Activated CD4-positive, CD25-positive, alpha-beta regulatory T cell (primary cell): ENCODE measurements around the gene BNIP2.
"Not testable (repeated sequence)": the region's sequence is repeated elsewhere in the genome, so short reads cannot be mapped to it uniquely, and the experiment has no call there.

ENCODE experiments used
- DNase-seq, 4 experiments: peaks; one replicate each; lab custom pipeline; 2025; lab: John Stamatoyannopoulos, UW

BNIP2 gene

DNA sequence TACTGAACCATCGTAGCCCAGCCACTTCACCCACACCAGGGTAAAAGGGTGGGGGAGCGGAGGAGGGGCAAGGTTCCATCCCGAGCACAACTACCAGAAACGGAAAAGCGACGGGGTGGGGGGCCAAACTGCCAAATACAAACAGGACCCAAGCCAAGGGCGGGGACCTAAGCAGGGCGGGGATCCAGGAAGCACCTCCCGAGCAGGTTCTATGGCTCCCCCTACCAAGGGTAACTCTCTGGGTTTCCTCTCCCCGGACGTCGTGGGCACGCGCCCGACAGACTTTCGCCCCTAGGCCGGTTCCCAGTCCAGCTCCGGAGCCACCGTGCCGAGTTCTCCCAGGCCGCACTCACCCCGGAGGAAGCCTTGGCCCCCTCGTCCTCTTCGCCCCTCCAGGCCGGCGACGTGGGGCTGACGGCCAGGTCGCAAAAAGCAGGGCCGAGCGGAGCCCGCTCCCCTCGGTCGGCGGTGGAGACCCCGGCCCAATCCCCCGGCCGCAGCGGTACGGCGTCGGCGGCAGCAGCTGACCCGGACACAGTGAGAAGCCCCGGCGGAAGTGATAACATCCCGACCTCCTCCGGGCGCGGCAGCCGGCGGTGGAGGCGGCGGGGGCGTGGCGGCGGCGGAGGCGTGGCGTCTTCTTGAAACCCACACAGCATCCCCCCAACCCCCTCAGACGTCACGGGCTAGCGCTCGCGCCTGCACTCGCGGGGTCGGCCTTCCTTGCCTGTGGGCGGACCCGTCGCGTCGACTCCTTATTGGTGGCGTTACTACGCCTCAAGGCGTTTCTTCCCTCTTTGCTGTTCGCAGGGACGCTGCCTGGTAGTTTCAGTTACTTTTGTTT is at the start of gene BNIP2:
TSS of gene BNIP2 (minus strand) at position 539 of the 844 bp plus-strand sequence. CDS start 6,863 bp downstream, outside the sequence.
- peak; percentile 96 to 99 (median 98) for DNase-seq

DNA sequence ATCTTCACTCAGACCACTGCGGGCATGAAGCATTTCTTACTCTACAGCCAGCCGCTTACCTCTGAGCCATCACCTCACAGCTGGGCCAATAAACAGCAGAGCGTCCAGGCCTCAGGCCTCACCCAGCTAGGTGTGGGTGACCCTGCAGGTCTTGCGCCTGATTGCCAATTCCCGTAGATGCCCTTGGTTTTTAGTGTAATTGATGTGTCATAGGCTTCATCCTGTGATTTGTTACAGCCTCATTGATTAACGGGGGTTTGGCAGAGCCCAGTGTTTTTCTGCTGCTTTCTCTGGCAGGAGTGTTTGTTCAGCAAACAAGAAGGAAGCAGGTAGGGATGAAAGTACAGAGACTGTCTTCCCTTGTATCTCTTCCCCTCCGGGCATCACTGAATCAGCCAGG is 49.6 kb upstream of the BNIP2 start:
- DNase-seq, result no peak

- DNase-seq, result no peak
Observed at GRCh38 chr15:59736181-59736580, 47.1 kb upstream of the BNIP2 start.

DNA sequence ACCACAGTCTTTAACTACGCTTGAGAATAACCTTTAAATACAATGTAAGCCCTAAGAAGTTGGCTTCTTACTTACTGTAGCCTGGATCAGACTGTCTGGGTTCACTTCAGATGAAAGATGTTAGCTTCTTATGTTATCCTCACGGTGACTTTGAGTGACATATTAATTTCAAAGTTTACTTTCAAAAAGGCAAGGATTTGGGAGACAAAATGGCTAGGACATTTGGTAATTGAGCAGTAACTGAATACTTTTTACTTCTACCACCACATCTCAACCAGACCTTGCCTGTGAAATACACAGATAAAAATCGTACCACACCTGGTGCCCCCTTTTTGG is 36.0 kb upstream of the BNIP2 start:
- DNase-seq, result no peak

DNA sequence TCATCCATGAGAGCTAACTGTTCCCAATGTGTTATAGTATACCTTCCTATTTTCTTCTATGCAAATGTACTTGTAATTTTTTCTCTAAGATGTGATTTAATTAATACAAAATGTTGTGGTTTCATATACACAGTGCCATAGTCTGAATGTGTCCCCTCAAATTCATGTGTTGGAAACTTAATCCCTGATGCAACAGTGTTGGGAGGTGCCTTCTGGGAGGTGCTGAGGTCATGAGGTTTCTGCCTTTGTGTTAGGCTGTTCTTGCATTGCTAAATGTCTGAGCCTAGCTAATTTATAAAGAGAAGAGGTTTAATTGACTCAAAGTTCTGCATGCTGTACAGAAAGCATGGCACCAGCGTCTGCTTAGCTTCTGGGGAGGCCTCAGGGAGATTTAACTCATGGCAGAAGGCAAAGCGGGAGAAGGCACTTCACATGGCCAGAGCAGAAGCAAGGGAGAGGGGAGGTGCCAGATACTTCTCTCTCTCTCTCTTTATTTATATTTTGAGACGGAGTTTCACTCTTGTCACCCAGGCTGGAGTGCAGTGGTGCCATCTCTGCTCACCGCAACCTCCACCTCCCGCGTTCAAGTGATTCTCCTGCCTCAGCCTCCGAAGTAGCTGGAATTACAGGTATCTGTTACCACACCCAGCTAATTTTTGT is 34.7 kb upstream of the BNIP2 start:
- no peak for DNase-seq

DNA sequence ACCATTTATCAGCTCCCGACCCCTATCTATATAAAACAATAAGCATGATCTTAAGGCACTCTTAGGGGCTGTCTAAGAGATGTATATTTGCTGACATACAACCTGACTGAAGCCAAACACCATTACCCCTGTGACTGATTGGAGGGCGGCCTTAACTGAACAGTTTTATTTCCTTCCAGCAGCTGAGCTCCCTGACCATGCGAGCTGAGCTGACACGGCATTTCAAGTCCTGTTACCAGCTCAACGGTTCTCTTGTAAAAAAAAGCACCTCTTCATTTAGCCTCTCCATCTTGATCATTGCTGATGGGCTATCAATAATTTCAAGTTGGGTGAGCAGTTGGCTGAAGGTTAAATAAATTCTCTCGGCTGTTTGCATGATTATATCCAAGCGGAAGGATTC is 33.4 kb upstream of the BNIP2 start:
- DNase-seq, result no peak

GRCh38 chr15:59722037-59722436 is 32.9 kb upstream of the BNIP2 start:
- DNase-seq, result no peak

GRCh38 chr15:59721411-59721810 is 32.3 kb upstream of the BNIP2 start:
- no peak for DNase-seq

GRCh38 chr15:59713177-59713576 is 24.1 kb upstream of the BNIP2 start:
- DNase-seq, result no peak

DNA sequence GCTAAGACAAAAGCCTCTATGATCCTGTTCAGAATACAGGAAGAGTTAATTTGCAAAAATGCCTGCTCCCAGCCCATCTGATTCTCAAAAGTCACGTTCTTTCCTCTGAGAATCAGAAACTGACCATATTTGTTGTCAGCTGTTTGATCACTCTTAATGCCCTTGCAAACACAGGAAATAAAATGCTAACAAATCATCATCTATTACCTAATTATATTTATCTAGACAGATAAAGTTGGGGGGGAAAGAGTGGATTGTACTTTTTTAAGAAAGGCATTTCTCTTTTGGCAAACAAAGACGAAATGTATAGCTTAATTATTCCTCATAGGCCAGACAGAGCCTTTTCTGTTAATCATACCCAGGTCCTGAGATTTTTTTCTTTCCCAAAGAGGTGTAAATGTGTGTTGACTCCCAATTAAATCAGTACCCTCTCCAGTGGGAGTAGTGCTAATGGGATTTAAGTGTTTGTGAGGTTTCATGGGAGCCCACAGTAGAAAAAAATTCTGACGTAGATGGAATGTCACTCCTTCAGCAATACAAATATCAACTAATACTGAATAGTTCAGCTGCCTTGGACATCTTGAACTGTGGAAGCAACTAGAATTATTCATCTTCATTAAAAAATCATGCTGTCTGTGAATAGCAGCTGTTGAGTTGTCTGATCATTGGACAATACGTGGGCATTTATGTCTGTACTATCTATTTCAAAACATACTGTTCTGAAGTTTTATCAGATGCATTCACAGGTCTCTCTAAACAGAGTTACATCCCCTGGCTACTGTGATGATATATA is 22.5 kb upstream of the BNIP2 start:
- no peak for DNase-seq

DNA sequence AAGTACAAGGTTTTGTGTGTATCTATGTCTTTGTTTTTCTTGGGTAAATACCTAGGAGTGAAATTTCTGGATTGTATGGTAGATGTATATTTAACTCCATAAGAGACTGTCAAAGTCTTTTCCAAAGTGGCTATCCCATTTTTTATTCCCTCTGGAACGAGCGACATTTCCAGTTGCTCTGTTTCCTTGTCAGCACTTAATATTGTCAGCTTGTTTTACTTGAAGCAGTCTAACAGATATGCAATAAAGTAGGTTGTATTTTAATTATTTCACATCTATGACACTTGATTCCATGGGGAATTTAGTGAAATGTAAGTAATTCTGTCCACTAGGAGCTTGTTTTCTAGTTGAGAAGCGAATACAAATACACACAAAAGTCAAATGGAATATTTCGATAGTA is 18.5 kb upstream of the BNIP2 start:
- no peak for DNase-seq

DNA sequence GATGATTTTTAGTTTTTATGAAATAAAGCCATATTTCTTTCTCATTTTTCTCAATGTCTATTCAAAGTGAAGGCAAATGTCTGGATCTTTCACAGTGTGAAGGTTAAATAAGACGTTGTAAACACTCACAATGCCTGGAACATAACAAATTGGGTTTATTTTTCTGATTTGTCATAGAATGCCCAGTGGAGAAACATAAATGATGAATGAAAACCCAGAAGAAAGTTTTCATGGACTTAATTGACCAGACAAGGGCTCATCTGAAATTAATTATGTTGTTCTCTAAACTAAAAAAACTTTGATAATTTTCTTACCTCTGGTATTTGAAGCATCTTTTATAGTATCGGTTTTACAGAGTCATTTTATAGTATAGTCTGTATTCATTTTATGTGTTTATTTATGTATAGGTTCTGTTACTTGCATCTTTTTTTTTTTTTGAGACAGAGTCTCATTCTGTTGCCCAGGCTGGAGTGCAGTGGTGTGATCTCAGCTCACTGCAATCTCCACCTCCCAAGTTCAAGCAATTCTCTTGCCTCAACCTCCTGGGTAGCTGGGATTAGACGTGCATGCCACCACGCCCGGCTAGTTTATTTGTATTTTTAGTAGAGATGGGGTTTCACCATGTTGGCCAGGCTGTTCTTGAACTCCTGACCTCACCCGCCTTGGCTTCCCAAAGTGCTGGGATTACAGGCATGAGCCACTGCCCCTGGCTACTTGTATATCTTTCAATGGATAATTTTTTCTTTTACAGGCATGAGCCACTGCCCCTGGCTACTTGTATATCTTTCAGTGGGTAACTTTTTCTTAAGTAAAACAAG is 15.1 kb upstream of the BNIP2 start:
- DNase-seq, result no peak

GRCh38 chr15:59702351-59702750 is 13.2 kb upstream of the BNIP2 start:
- DNase-seq, result no peak

DNA sequence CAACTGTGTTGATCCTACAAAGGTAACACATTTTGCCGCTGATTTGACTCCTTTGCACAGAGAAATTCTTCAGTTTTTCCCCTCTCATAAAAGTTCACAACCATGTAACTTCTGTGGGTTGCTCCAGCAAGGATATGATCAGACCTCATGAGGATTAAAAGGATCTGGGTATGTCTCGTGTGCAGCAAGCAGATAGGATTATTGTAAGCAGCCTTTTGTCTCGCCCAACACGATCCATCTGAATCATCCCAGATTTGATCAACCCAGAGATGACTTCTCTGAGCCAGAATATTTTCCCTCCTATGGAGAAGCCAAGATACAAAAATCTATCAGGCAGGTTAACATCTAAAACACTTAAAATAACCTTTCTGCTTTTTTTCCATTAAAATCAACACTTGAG is 12.8 kb upstream of the BNIP2 start:
- no peak for DNase-seq

GRCh38 chr15:59699810-59700431 is 10.8 kb upstream of the BNIP2 start:
- no peak for DNase-seq

- DNase-seq, result not testable (repeated sequence)
Observed at GRCh38 chr15:59698065-59698464, 8.9 kb upstream of the BNIP2 start.

DNA sequence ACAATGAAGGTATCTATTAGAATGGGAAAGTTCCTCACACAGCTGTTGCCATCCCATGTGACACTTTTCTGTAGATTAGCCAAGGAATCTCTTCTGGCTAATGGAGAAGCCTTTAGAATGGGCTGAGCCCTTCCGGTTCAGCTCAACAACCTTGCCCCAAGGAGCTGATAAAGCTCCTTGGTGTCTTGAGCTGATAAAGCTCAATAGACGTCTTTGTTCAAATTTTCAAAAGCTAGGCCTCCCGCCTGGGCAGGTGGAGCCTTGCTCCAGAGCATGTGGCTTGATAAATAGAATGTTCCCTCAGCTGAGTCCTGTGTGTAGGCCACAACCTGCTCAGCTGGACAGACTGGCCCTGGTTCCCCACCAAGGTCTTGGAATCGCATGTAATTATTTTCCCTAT is 7.2 kb upstream of the BNIP2 start:
- DNase-seq, result no peak

DNA sequence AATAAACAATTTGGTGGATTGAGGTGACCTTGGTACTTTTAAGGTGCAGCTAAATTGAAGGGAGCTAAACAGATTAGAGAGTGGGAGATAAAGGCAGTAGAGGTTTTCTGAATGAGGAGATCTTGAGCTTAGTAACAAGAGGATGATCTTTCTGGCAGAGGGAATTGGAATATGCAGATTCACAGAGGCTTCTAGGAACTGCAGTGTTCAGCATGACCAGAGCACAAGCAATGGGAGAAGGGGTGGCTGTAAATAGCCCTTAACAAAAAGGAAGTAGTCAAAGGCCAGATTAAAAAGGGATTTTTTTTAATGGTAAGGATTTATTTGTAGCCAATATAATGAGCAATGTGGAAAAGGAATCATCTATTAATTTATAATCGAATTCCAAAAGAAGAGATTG is 5.7 kb upstream of the BNIP2 start:
- DNase-seq, result no peak

- peak in 2 of 4 experiments; percentile 2 to 9 for DNase-seq
Observed at GRCh38 chr15:59691194-59691805, 2.2 kb upstream of the BNIP2 start.

DNA sequence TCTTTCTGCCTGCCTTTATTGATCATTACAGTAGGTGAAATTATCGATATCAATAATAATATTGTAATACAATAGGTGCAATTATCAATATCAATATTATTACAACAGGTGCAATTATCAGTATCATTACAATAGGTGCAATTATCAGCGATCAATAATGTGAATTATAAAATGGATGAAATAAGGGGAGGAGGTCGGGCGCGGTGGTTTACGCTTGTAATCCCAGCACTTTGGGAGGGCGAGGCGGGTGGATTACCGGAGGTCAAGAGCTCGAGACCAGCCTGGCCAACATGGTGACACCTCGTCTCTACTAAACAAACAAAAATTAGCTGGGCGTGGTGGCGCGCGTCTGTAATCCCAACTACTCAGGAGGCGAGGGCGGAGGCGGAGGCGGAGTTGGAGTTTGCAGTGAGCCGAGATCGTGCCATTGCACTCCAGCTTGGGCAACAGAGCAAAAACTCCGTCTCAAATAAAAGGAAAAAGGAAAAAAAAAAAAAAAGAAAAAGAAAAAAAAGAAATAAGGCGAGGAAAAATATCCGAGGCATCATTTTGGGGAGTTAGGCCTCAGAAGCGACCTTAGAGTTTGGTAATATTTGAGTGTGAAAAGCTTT is 611 bp upstream of the BNIP2 start:
- DNase-seq, result peak in 2 of 4 experiments; percentile 11 to 15

- DNase-seq, result no peak
Observed at GRCh38 chr15:59688423-59688781, 718 bp downstream of the BNIP2 start.
